OCI-LY7 (cell line): ENCODE measurements around the gene KIF19.

Experiments
- CTCF ChIP-seq: fragments of 200-600 bp; sonication (generic); conservative IDR thresholded peaks from 2 replicates; pipeline ENCODE4 v1.5.1; 2014; ENCODE audit warnings: mild to moderate bottlenecking, antibody characterized with exemption, low read length, moderate library complexity, mixed read lengths
- EZH2phosphoT487 ChIP-seq: fragments of 200-600 bp; sonication (generic); IDR thresholded peaks from 2 replicates; pipeline ENCODE4 v1.6.1; 2018; ENCODE audit warnings: low read depth, borderline replicate concordance, mild to moderate bottlenecking, mixed run types, antibody characterized with exemption, low read length, moderate library complexity, mixed read lengths

GRCh38 chr17:74317071-74317470 lies 9.0 kb upstream of the KIF19 start:
- TF ChIP-seq CTCF (no peak), EZH2phosphoT487 (no peak)
